ENCODE results near the gene PTAFR.

GRCh38 chr1:28161751-28162150, 14.7 kb downstream of the PTAFR start:
- TF ChIP-seq POLR2A (IDR thresholded peaks at IDR 0.05) (no peak), CTCF (IDR thresholded peaks at IDR 0.05) (no peak)
